GM21576 (cell line): ENCODE results near the gene SLC10A3.
"Not testable (repeated sequence)": the region's sequence is repeated elsewhere in the genome, so short reads cannot be mapped to it uniquely, and the experiment has no call there.

ENCODE experiments used
- ATAC-seq: cut with Tn5 transposase; IDR thresholded peaks from one replicate; pipeline ENCODE4 v1.9.1; 2021; ENCODE audit warnings: mild to moderate bottlenecking, moderate library complexity; ENCODE audit not compliant: unreplicated experiment

The SLC10A3 gene

GRCh38 chrX:154509455-154509854, 19.0 kb upstream of the SLC10A3 start:
- ATAC-seq: no peak

GRCh38 chrX:154508384-154508745, 17.9 kb upstream of the SLC10A3 start:
- ATAC-seq: no peak

GRCh38 chrX:154507673-154508383, 17.4 kb upstream of the SLC10A3 start:
- ATAC-seq: no peak

GRCh38 chrX:154506483-154507332, 16.3 kb upstream of the SLC10A3 start:
- no peak for ATAC-seq

GRCh38 chrX:154505734-154506133, 15.3 kb upstream of the SLC10A3 start:
- no peak for ATAC-seq

- no peak for ATAC-seq
Observed at GRCh38 chrX:154502989-154503388, 12.6 kb upstream of the SLC10A3 start.

- no peak for ATAC-seq
Observed at GRCh38 chrX:154502098-154502497, 11.7 kb upstream of the SLC10A3 start.

GRCh38 chrX:154501423-154501822, 11.0 kb upstream of the SLC10A3 start:
- ATAC-seq: not testable (repeated sequence)

- not testable (repeated sequence) for ATAC-seq
Observed at GRCh38 chrX:154496591-154497137, 6.2 kb upstream of the SLC10A3 start.

- ATAC-seq: no peak
Observed at GRCh38 chrX:154495472-154495922, 5.1 kb upstream of the SLC10A3 start.

- ATAC-seq: no peak
Observed at GRCh38 chrX:154494715-154495114, 4.3 kb upstream of the SLC10A3 start.

- peak; percentile 15 for ATAC-seq
Observed at GRCh38 chrX:154490021-154490413, 412 bp downstream of the SLC10A3 start.

- ATAC-seq: no peak
Observed at GRCh38 chrX:154489182-154489581, 1.2 kb downstream of the SLC10A3 start.

- no peak for ATAC-seq
Observed at GRCh38 chrX:154488336-154489075, 1.9 kb downstream of the SLC10A3 start.

- ATAC-seq: no peak
Observed at GRCh38 chrX:154487518-154488290, 2.7 kb downstream of the SLC10A3 start.

- ATAC-seq: no peak
Observed at GRCh38 chrX:154486396-154487207, 3.8 kb downstream of the SLC10A3 start, which contains the start of gene UBL4A. Gene UBL4A (minus strand): TSS chrX:154486615. CDS start chrX:154486584, 31 bp downstream.

GRCh38 chrX:154486052-154486395, 4.4 kb downstream of the SLC10A3 start:
- no peak for ATAC-seq

- no peak for ATAC-seq
Observed at GRCh38 chrX:154485150-154486051, 5.0 kb downstream of the SLC10A3 start.
